PC-9 (cell line): ENCODE data around the gene MED13L.

Experiments
- EZH2 ChIP-seq: fragments of 200-600 bp; sonication (generic); IDR thresholded peaks from 2 replicates; pipeline ENCODE4 v1.8.0; 2017; ENCODE audit warnings: antibody characterized with exemption, low read depth
- TF ChIP-seq, protein P1 (sequence below): fragments of 200-600 bp; sonication (generic); conservative IDR thresholded peaks from 2 replicates; pipeline ENCODE4 v1.6.1; 2017; ENCODE audit warnings: mixed run types, antibody characterized with exemption, mild to moderate bottlenecking, moderate library complexity

DNA sequence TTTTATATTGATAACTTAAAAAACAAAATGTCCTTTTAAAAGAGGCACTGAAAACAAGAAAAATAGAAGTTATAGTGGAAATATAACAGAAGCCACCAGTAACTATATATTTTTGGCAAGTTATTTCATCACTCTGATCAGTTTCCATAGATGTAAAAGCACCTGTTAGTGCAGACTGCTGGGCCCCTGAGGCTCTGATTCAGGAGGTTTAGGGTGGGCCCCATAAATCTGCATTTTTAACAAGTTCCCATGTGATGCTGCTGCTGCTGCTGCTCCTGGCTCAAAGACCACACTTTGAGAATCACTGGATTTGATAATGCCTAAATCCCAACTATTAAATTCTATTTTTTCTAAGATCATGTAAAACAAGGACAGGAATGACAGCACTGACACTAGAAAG, 251.1 kb downstream of the MED13L start:
- TF ChIP-seq, protein P1, sequence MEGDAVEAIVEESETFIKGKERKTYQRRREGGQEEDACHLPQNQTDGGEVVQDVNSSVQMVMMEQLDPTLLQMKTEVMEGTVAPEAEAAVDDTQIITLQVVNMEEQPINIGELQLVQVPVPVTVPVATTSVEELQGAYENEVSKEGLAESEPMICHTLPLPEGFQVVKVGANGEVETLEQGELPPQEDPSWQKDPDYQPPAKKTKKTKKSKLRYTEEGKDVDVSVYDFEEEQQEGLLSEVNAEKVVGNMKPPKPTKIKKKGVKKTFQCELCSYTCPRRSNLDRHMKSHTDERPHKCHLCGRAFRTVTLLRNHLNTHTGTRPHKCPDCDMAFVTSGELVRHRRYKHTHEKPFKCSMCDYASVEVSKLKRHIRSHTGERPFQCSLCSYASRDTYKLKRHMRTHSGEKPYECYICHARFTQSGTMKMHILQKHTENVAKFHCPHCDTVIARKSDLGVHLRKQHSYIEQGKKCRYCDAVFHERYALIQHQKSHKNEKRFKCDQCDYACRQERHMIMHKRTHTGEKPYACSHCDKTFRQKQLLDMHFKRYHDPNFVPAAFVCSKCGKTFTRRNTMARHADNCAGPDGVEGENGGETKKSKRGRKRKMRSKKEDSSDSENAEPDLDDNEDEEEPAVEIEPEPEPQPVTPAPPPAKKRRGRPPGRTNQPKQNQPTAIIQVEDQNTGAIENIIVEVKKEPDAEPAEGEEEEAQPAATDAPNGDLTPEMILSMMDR = no peak
- no peak for TF ChIP-seq EZH2
